GM12878 (cell line): Measurements from ENCODE around the gene PPP2R2B. TPM values are rescaled to one million over a fixed set of nuclear protein-coding genes. Genes with fewer than 3 reads are reported as not detected.

Source experiments
- ATAC-seq: fragments of 200-7000 bp; cut with Tn5 transposase; 3 replicates; pipeline ENCODE4 v1.9.1; 2020; ENCODE audit warnings: mild to moderate bottlenecking, moderate library complexity
- BruUV-seq: library from RNA; stranded (reverse); fragments of 400-500 nt; replicated peaks from 2 replicates; lab custom pipeline; 2021; lab: Mats Ljungman, UMichigan
- CTCF ChIA-PET: fragments of 300-600 bp; sonication (Branson Sonifier 250); formaldehyde crosslinking; extraction: SDS; loops from one replicate; lab custom pipeline; 2021; ENCODE audit warnings: inconsistent platforms; lab: Yijun Ruan, JAX
- POLR2A ChIA-PET: fragments of 350-600 bp; formaldehyde crosslinking; extraction: SDS; loops from one replicate; lab custom pipeline; 2021; ENCODE audit warnings: inconsistent platforms; lab: Charles Lee
- RAD21 ChIA-PET: fragments of 300-600 bp; sonication (Branson Sonifier 250); formaldehyde crosslinking; loops from one replicate; lab custom pipeline; 2023; ENCODE audit warnings: antibody characterized with exemption; ENCODE audit not compliant: unreplicated experiment; lab: Charles Lee
- SMC1A ChIA-PET: fragments of 300-600 bp; sonication (Branson Sonifier 250); formaldehyde crosslinking; loops from one replicate; lab custom pipeline; 2023; ENCODE audit not compliant: unreplicated experiment, uncharacterized antibody; lab: Charles Lee
- DNase-seq: peaks from one replicate; pipeline ENCODE4 v3.0.0-alpha.2; 2011; ENCODE audit warnings: low read depth, low spot score
- FAIRE-seq: peaks from 3 replicates; lab custom pipeline; 2011; peaks lifted over from hg19 to GRCh38; lab: Jason Lieb, UNC
- H2AFZ ChIP-seq: 2 replicates; pipeline ENCODE4 v1.6.0; 2011; ENCODE audit warnings: low read depth, low read length, control low read depth; ENCODE audit not compliant: control insufficient read depth
- H3K27ac ChIP-seq: 2 replicates; pipeline ENCODE4 v1.5.1; 2011; ENCODE audit warnings: control low read depth; ENCODE audit not compliant: control insufficient read depth, insufficient read depth
- H3K27me3 ChIP-seq, 2 experiments: replicated peaks in 1 of 2; 2 replicates each; pipeline versions ENCODE4 v1.6.0 to v1.6.1; 2011; ENCODE audit warnings: low read length in 1 of 2; ENCODE audit not compliant: control insufficient read depth in 2 of 2, insufficient read depth in 2 of 2
- H3K36me3 ChIP-seq, 2 experiments: 2 replicates each; pipeline ENCODE4 v1.5.1; 2011; ENCODE audit warnings: low read length in 1 of 2; ENCODE audit not compliant: control insufficient read depth in 2 of 2, insufficient read depth in 2 of 2
- H3K4me1 ChIP-seq: 2 replicates; pipeline ENCODE4 v1.6.1; 2011; ENCODE audit warnings: mild to moderate bottlenecking, low read length, moderate library complexity, mixed read lengths; ENCODE audit not compliant: control insufficient read depth, insufficient read depth
- H3K4me2 ChIP-seq: 2 replicates; pipeline ENCODE4 v1.6.0; 2011; ENCODE audit warnings: control low read depth; ENCODE audit not compliant: control insufficient read depth, insufficient read depth
- H3K4me3 ChIP-seq: fragments of 200-600 bp; sonication (generic); 2 replicates; pipeline ENCODE4 v1.5.1; 2016
- H3K79me2 ChIP-seq: 2 replicates; pipeline ENCODE4 v1.6.0; 2011; ENCODE audit warnings: low read length; ENCODE audit not compliant: control insufficient read depth, insufficient read depth
- H3K9ac ChIP-seq: 2 replicates; pipeline ENCODE4 v1.8.0; 2011; ENCODE audit warnings: low read length, control low read depth, mixed read lengths; ENCODE audit not compliant: control insufficient read depth, insufficient read depth
- H3K9me3 ChIP-seq: replicated peaks from 3 replicates; pipeline ENCODE4 v1.5.1; 2011; ENCODE audit warnings: mild to moderate bottlenecking, low read length; ENCODE audit not compliant: control insufficient read depth, insufficient read depth
- H4K20me1 ChIP-seq: 2 replicates; pipeline ENCODE4 v1.6.0; 2011; ENCODE audit not compliant: control insufficient read depth, insufficient read depth
- ATF7 ChIP-seq: fragments of 450-650 bp; IDR thresholded peaks from 2 replicates; pipeline ENCODE4 v1.6.1; 2016; ENCODE audit warnings: low read depth, mild to moderate bottlenecking
- BACH1 ChIP-seq: fragments of 450-650 bp; IDR thresholded peaks from 2 replicates; pipeline ENCODE4 v1.6.1; 2017; ENCODE audit warnings: mild to moderate bottlenecking, borderline replicate concordance
- BCL11A ChIP-seq: IDR thresholded peaks from 2 replicates; pipeline ENCODE4 v1.6.1; 2011; ENCODE audit warnings: low read depth, low read length
- E2F8 ChIP-seq: fragments of 450-650 bp; IDR thresholded peaks from 2 replicates; pipeline ENCODE4 v1.6.1; 2018; ENCODE audit warnings: mild to moderate bottlenecking, low read depth, moderate library complexity; ENCODE audit not compliant: partially characterized antibody
- HDAC6 ChIP-seq: fragments of 200-600 bp; sonication (generic); IDR thresholded peaks from one replicate; pipeline ENCODE4 v1.8.0; 2017; ENCODE audit warnings: antibody characterized with exemption; ENCODE audit not compliant: unreplicated experiment
- HSF1 ChIP-seq: fragments of 150-350 bp; IDR thresholded peaks from 2 replicates; pipeline ENCODE4 v1.6.1; 2014; ENCODE audit warnings: mild to moderate bottlenecking, low read depth, low read length
- IKZF1 ChIP-seq: fragments of 450-650 bp; conservative IDR thresholded peaks from 2 replicates; pipeline ENCODE4 v1.6.1; 2017; ENCODE audit warnings: antibody characterized with exemption, mild to moderate bottlenecking
- JUNB ChIP-seq: IDR thresholded peaks from 2 replicates; pipeline ENCODE4 v1.6.1; 2016; ENCODE audit warnings: antibody characterized with exemption, mild to moderate bottlenecking
- MEF2B ChIP-seq: fragments of 450-650 bp; IDR thresholded peaks from 2 replicates; pipeline ENCODE4 v1.6.1; 2018; ENCODE audit warnings: mild to moderate bottlenecking, moderate library complexity; ENCODE audit not compliant: partially characterized antibody, poor library complexity, severe bottlenecking
- PAX5 ChIP-seq: IDR thresholded peaks from 2 replicates; pipeline ENCODE4 v1.6.1; 2011; ENCODE audit warnings: low read depth, low read length, borderline replicate concordance
- RAD21 ChIP-seq: IDR thresholded peaks from 2 replicates; pipeline ENCODE4 v1.6.1; 2011; ENCODE audit warnings: mild to moderate bottlenecking, low read depth, low read length, moderate library complexity; ENCODE audit not compliant: insufficient read depth
- RCOR1 ChIP-seq: conservative IDR thresholded peaks from 2 replicates; pipeline ENCODE4 v1.6.1; 2012; ENCODE audit warnings: low read depth, low read length, improper control_type of control experiment
- SMAD5 ChIP-seq: IDR thresholded peaks from 2 replicates; pipeline ENCODE4 v1.6.1; 2016; ENCODE audit warnings: antibody characterized with exemption, low read depth
- STAT3 ChIP-seq: IDR thresholded peaks from 2 replicates; pipeline ENCODE4 v1.6.1; 2011; ENCODE audit warnings: low read depth, low read length, improper control_type of control experiment
- ZNF592 ChIP-seq: fragments of 450-650 bp; IDR thresholded peaks from 2 replicates; pipeline ENCODE4 v1.6.1; 2017; ENCODE audit warnings: mild to moderate bottlenecking, moderate library complexity
- ZZZ3 ChIP-seq: IDR thresholded peaks from 2 replicates; pipeline ENCODE4 v1.6.1; 2011; ENCODE audit warnings: low read depth; ENCODE audit not compliant: control insufficient read depth, insufficient read length
- WGBS: methylation state at CpG from one replicate; pipeline ENCODE4 v1.1.6; 2016; ENCODE audit warnings: low lambda C conversion rate; ENCODE audit not compliant: insufficient replicate concordance, insufficient coverage; ENCODE audit errors: missing lambda C conversion rate; 5-methylcytosine and 5-hydroxymethylcytosine counted together
- in situ Hi-C: fragments of 300-500 bp; cut with MboI; formaldehyde crosslinking; loops from 9 replicates; pipeline ENCODE4 v1.14.3; 2018; ENCODE audit warnings: mixed read lengths
- intact Hi-C: fragments of 100-400 bp; cut with micrococcal nuclease; formaldehyde crosslinking; loops from one replicate; pipeline ENCODE4 v1.14.2; 2022; ENCODE audit not compliant: unreplicated experiment
- polyA plus RNA-seq, 11 experiments: library from polyadenylated mRNA; depleted of rRNA in 4 of 11; unstranded in 6 of 11; stranded (reverse) in 5 of 11; fragments of >200 nt; fragmentation: Nextera tagmentation in 4 of 11; fragmentation: Illumina TruSeq in 1 of 11; extraction: Ambion mirVana in 4 of 11; extraction: Trizol in 1 of 11; gene quantifications; 1 replicate in 1 of 11; 2 replicates in 10 of 11; pipeline versions ENCODE4 v1.2.1 to v1.2.3, GENCODE V29; 2011 to 2016; ENCODE audit warnings: inconsistent platforms in 2 of 11, missing spikeins in 2 of 11, low read depth in 1 of 11
- total RNA-seq, 4 experiments: library from RNA; depleted of rRNA in 3 of 4; stranded (reverse); fragments of >200 nt in 3 of 4; fragmentation: Illumina TruSeq in 1 of 4; extraction: Trizol in 1 of 4; gene quantifications; 2 replicates each; pipeline versions ENCODE4 v1.2.1 to v1.2.3, GENCODE V29; 2013 to 2021

The PPP2R2B gene
- total and polyA plus RNA-seq, 10 of the 15 experiments (the other 5 are each of a cell fraction or from before 2014, with no cell fraction given), result not detected

- no peak for TF ChIP-seq HDAC6
- TF ChIP-seq E2F8, result no peak
- no peak for TF ChIP-seq BCL11A
- no peak for TF ChIP-seq STAT3
- no peak for TF ChIP-seq JUNB
- no peak for TF ChIP-seq HSF1
- TF ChIP-seq IKZF1, result no peak
- TF ChIP-seq RCOR1, result no peak
- TF ChIP-seq PAX5, result no peak
- no peak for TF ChIP-seq ATF7
Observed at GRCh38 chr5:146848133-146848532, 30.4 kb downstream of the PPP2R2B start (continued).

GRCh38 chr5:146840016-146840415, 38.5 kb downstream of the PPP2R2B start:
- Histone ChIP-seq H3K4me1 (no peaks in the 10 kb centered on the region), H3K36me3 (no peaks in the 10 kb centered on the region), H3K27me3 (no peaks in the 10 kb centered on the region), H3K9me3 (no peaks in the 10 kb centered on the region), H3K27ac (no peak overlapping the region), H3K79me2 (no peaks in the 10 kb centered on the region), H2AFZ (no peak overlapping the region), H3K4me2 (no peak overlapping the region), H3K4me3 (no peak overlapping the region), H4K20me1 (no peaks in the 10 kb centered on the region), H3K9ac (no peak overlapping the region)
- no peak for DNase-seq
- ChIA-PET CTCF (no interaction called here), POLR2A (no interaction called here), RAD21 (no interaction called here), SMC1A (interaction anchor here (0.5 kb wide), 1 partner anchor 108 kb away, joined by 3 read pairs; no protein-coding TSS in a partner anchor)
- no TSS peak for BruUV-seq
- whole genome bisulfite sequencing, result 5% methylated on average over 2 of the region's 2 CpGs
- intact Hi-C loops (no loop called here), in situ Hi-C loops (no loop called here)
- ATAC-seq, result no peak
- FAIRE-seq, result no peak
- TF ChIP-seq RAD21 (no peak), ZNF592 (no peak), SMAD5 (no peak), MEF2B (no peak), BACH1 (no peak), ZZZ3 (no peak)
